ENCODE results near the gene ZNF831. TPM values are rescaled to one million over a fixed set of nuclear protein-coding genes. Genes with fewer than 3 reads are reported as not detected.

The ZNF831 gene
- total RNA-seq, 2 donors from 2014 or later, result 0.20 to 0.27 TPM

DNA sequence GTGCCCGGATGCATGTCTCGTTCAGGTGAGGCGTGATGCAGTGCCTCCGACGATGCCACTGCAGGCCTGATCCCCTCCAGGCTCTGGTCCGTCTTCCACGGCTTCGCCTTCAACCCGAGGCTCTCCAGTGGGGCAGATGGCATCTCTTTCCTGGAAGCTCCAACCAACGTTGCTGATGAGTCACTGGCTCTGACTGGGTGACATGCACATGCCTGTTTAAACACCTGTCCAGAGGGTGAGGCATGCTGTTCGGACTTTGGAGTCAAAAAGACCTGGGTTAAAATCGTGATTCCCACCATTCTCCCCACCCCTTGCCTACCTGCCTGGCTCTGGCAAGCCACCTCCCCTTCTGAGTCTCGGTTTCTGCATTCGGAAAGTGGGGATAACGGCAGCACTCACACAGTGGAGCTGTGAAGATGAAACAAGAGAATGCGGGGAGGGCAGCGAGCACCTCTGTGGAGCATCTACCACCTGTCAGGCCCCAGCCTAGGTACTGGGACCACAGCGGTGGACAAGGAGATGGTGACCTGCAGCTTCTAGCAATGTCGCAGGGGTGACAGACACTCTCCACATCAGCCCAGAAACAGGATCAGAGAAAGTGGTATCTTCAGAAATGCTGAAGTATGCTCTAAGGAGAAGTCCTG lies 128.2 kb downstream of the ZNF831 start:
- no peak overlapping the region for H3K9ac ChIP-seq (ENCODE audit: low read depth in 2 of 2, low read length in 2 of 2)
- TF ChIP-seq, protein P1, sequence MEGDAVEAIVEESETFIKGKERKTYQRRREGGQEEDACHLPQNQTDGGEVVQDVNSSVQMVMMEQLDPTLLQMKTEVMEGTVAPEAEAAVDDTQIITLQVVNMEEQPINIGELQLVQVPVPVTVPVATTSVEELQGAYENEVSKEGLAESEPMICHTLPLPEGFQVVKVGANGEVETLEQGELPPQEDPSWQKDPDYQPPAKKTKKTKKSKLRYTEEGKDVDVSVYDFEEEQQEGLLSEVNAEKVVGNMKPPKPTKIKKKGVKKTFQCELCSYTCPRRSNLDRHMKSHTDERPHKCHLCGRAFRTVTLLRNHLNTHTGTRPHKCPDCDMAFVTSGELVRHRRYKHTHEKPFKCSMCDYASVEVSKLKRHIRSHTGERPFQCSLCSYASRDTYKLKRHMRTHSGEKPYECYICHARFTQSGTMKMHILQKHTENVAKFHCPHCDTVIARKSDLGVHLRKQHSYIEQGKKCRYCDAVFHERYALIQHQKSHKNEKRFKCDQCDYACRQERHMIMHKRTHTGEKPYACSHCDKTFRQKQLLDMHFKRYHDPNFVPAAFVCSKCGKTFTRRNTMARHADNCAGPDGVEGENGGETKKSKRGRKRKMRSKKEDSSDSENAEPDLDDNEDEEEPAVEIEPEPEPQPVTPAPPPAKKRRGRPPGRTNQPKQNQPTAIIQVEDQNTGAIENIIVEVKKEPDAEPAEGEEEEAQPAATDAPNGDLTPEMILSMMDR (IDR thresholded peaks at IDR 0.05), result no peak
- DNase-seq, result peak; percentile 58
- H3K4me3 ChIP-seq, result no peak overlapping the region
- no peaks in the 10 kb centered on the region for H3K9me3 ChIP-seq
- H3K27me3 ChIP-seq, result no peaks in the 10 kb centered on the region
- H3K36me3 ChIP-seq, result no peaks in the 10 kb centered on the region
- intact Hi-C loops (cut with DNase I), result no loop called here
- no peak overlapping the region for H3K27ac ChIP-seq
- H3K4me1 ChIP-seq, result no peaks in the 10 kb centered on the region

DNA sequence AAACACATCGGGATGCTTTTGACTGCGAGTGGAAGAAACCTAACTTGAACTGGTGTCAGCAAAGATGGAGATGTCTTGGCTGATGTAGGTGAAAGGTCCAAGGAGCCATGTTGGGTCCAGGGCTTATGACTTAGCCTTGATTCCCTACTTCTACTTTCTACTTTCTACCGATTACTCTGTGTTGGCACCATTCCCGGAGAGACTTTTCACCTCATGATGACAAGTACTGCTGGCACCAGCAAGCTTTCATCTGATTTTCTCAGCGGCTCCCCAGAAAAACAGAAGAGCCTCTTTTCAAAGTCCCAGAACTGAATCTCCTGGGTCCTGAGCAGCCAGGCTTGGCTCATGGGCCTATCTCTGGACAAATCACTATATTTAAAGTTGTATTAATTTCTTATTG lies 131.9 kb downstream of the ZNF831 start:
- intact Hi-C loops (cut with DNase I), result no loop called here
- TF ChIP-seq, protein P1 (IDR thresholded peaks at IDR 0.05), result no peak
- H3K27me3 ChIP-seq, result peaks cover 5% of the 10 kb centered on the region

GRCh38 chr20:59297686-59298085 lies 134.1 kb downstream of the ZNF831 start:
- Histone ChIP-seq H3K36me3 (no peaks in the 10 kb centered on the region), H3K27me3 (peaks cover 14% of the 10 kb centered on the region), H3K4me3 (no peak overlapping the region), H3K9me3 (no peaks in the 10 kb centered on the region), H3K4me1 (no peaks in the 10 kb centered on the region), H3K9ac (ENCODE audit: low read depth in 2 of 2, low read length in 2 of 2) (no peak overlapping the region), H3K27ac (no peak overlapping the region)
- intact Hi-C loops (cut with DNase I), result no loop called here
- DNase-seq, result no peak
- TF ChIP-seq, protein P1 (IDR thresholded peaks at IDR 0.05), result no peak

More for the DNA sequence above, 131.9 kb downstream of the ZNF831 start:
- no peak overlapping the region for H3K4me3 ChIP-seq
- no peaks in the 10 kb centered on the region for H3K4me1 ChIP-seq
- DNase-seq, result no peak
- no peaks in the 10 kb centered on the region for H3K9me3 ChIP-seq
- no peak overlapping the region for H3K27ac ChIP-seq
- H3K36me3 ChIP-seq, result no peaks in the 10 kb centered on the region
- H3K9ac ChIP-seq (ENCODE audit: low read depth in 2 of 2, low read length in 2 of 2), result no peak overlapping the region

GRCh38 chr20:59299945-59300332 lies 136.3 kb downstream of the ZNF831 start:
- H3K27ac ChIP-seq, result peak overlapping the region; percentile 69
- H3K9ac ChIP-seq (ENCODE audit: low read depth in 2 of 2, low read length in 2 of 2), result peak overlapping the region in 1 of 2 donors; percentile 10
- H3K36me3 ChIP-seq, result no peaks in the 10 kb centered on the region
- H3K4me3 ChIP-seq, result peak overlapping the region; percentile 45
- H3K9me3 ChIP-seq, result no peaks in the 10 kb centered on the region
- H3K27me3 ChIP-seq, result peaks cover 14% of the 10 kb centered on the region
- DNase-seq, result peak; percentile 82
- H3K4me1 ChIP-seq, result no peaks in the 10 kb centered on the region
- intact Hi-C loops (cut with DNase I), result no loop called here
- TF ChIP-seq, protein P1 (IDR thresholded peaks at IDR 0.05), result no peak

DNA sequence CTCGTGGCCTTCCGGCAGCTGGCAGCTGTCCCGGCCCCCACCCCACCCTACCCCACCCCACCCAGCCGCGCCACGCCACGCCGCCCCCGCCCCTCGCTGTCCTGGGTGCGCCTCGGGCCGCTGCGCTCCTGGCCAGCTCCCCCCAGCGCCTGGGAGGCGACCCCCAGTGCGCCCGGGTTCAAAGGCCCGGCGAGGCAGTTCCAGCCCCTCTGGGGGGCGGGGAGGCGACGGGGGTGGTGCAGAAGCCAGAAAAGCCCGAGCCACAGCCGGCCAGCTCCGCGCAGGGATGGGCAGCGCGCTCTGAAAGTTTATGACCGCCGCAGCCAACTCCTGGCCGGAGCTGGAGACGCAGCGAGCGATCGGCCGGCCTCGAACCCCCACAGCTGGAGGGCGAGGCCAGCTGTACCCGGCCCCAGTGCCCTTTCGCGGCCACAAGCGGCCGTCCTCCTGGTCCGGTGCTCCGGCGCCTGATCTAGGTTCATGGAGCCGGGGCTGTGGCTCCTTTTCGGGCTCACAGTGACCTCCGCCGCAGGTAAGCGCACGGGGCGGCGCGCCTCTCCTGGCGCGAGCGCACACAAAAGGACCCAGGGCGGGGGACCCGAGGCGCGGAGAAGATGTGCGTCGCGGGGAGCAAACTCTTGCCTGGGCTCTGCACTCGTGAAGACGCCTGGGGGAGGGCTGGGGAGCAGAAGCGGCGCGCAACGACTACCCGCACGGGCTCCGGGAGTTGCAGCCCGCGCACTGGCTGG lies 136.9 kb downstream of the ZNF831 start, which contains the start of gene EDN3:
TSS of gene EDN3 (plus strand) at position 279 of the 749 bp plus-strand sequence. CDS start at position 481, 202 bp downstream.
- H3K4me1 ChIP-seq, result no peaks in the 10 kb centered on the region
- H3K36me3 ChIP-seq, result no peaks in the 10 kb centered on the region
- peak; percentile 45 for DNase-seq
- peak within 1 kb of the TSS; percentile 25 to 49 for H3K9ac ChIP-seq (ENCODE audit: low read depth in 2 of 2, low read length in 2 of 2)
- peak within 1 kb of the TSS; percentile 45 for H3K4me3 ChIP-seq
- H3K27ac ChIP-seq, result peak within 1 kb of the TSS; percentile 69
- H3K27me3 ChIP-seq, result peaks cover 14% of the 10 kb centered on the region
- H3K9me3 ChIP-seq, result no peaks in the 10 kb centered on the region
- intact Hi-C loops (cut with DNase I), result no loop called here
- TF ChIP-seq, protein P1 (IDR thresholded peaks at IDR 0.05), result no peak
